ENCODE data around the gene SERINC5.
"Not testable (repeated sequence)": the region's sequence is repeated elsewhere in the genome, so short reads cannot be mapped to it uniquely, and the experiment has no call there.

Gene SERINC5

DNA sequence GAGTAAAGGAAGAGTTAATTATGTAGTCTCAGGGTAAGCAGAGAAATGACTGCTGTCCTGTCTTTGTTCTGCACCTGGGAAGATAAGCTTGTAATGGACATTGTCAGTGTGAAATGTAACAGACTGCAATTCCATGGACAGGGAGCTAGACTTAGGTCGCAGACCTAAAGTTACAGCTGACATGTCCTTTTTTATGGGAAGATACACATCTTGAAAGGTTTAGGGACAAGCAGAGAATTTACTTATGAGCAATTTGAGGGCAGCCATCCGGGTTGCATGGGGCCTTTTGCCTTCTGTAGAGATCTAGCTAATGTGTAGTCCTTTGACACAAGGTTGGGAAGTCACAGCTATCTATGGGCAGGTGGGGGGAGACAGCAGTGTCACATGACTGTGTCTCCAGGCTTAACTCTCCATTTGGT is 85.7 kb downstream of the SERINC5 start:
- DNase-seq (ENCODE audit: low spot score), result no peak

GRCh38 chr5:80168388-80169028 is 87.3 kb downstream of the SERINC5 start:
- no peak for DNase-seq (ENCODE audit: low spot score)

DNA sequence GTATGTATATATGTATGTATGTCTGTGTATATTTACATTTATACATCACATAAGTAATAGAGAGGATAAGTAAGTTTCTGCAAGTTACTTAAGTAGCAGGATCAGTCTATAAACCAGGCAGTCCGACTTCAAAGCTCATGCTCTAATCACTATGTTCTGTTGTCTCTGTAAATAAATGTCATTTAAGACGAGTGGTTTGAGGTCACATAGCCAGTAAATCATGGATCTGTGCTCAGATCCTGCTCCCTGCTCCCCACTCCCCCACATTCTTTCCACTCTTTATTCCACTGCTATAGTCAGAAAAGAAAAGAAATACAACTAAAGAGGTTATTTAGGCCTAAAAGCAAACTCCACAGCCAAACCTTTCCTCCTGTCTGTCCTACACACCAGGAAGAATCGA is 90.4 kb downstream of the SERINC5 start:
- DNase-seq (ENCODE audit: low spot score), result no peak

DNA sequence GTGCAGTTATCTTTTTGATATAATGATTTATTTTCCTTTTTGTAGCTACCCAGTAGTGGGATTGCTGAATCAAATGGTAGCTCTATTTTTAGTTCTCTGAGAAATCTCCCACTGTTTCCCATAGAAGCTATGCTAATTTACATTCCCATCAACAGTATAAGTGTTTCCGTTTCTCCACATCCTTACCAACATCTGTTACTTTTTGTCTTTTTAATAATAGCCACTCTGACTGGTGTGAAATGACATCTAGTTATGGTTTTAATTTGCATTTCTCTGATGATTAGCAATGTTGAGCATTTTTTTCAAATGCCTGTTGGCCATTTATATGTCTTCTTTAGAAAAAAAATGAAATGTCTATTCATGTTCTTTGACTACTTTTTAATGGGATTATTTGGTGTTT is 94.7 kb downstream of the SERINC5 start:
- no peak for DNase-seq (ENCODE audit: low spot score)

GRCh38 chr5:80160242-80160641 is 95.6 kb downstream of the SERINC5 start:
- DNase-seq (ENCODE audit: low spot score), result no peak

- DNase-seq (ENCODE audit: low spot score), result no peak
Measured at GRCh38 chr5:80159133-80159815, 96.6 kb downstream of the SERINC5 start.

GRCh38 chr5:80156156-80156555 is 99.7 kb downstream of the SERINC5 start:
- no peak for DNase-seq (ENCODE audit: low spot score)

DNA sequence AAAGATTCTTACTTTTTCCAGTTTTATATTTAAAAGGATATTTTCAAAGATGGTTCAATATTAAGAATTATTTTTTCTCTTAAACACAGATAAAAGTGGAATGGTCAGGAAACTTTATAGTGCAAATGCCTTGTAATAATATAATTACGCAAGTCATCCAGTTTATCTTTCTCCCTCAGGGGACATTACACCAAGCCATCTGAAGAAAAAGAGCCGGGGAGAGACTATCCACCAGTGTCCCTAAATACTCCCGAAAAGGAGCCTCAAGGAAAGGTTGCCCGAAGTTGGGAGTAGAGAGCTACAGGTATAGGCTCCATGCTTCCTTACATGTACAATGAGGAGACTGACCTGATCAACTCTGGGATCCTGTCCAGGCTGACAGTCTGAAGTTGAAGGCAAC is 101.1 kb downstream of the SERINC5 start:
- no peak for DNase-seq (ENCODE audit: low spot score)

DNA sequence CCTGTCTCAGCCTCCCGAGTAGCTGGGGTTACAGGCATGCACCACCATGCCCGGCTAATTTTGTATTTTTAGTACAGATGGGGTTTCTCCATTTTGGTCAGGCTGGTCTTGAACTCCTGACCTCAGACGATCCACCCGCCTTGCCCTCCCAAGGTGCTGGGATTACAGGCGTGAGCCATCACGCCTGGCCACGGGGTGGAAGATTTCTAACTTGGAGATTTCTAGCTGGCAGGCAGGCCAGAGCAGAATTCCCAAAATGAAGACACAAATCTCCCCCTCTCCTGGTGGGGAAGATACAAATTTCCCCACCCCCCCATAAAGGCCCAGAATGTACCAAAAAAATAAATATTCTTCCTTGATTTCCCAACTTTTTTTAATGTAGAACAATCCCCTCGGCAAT is 101.6 kb downstream of the SERINC5 start:
- DNase-seq (ENCODE audit: low spot score), result not testable (repeated sequence)

GRCh38 chr5:80153586-80154126 is 102.2 kb downstream of the SERINC5 start:
- DNase-seq (ENCODE audit: low spot score), result peak; percentile 21

DNA sequence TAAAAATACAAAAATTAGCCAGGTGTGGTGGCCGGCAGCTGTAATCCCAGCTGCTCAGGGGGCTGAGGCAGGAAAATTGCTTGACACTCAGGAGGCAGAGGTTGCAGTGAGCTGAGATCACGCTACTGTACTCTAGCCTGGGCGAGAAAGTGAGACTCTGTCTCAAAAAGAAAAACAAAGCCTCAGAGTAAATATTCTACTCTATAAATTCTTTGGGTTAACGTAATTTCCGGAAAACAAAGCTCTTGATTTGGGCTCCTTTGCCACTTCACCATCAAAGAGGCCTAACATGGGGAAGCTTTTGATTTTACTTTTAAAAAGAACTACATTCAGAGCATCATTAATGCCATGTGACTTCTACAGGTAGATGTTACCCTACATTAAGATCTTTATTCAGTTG is 103.1 kb downstream of the SERINC5 start:
- peak; percentile 30 for DNase-seq (ENCODE audit: low spot score)

DNA sequence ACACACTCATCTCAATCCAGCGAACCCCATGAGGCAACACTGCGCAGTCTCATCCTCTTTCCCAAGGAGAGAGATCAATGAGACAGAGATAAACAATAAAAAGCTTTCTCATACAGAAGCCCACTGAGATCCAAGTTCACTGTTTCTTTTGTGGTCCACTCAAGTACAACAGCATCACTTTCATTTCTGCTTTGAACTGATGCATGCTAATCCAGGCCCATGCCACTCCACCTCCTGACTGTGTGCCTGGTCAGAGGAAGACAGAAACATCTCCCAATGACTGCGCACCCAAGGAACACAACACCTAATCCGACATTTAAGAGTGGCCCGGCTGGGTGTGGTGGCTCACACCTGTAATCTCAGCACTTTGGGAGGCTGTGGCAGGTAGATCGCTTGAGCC is 104.0 kb downstream of the SERINC5 start:
- DNase-seq (ENCODE audit: low spot score), result no peak

DNA sequence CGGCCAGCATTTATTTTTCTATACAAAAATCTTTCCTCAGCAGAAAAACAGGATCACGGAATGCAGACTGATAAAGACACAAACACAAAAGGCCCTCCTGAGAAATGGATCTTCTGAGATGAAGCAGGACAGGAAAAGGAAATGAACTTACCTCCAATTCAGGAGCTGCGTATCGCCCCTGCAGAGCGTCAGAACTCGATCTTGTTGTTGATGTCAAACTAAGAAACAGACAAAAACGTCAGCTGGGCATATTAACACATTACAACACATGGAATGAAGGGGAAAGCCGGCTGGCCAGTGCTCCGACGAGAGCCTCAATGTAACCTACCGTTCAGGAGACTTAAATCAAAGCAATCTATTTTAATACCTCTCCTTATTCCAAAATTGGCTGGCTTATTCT is 105.1 kb downstream of the SERINC5 start:
- DNase-seq (ENCODE audit: low spot score), result no peak

GRCh38 chr5:80149161-80149609 is 106.7 kb downstream of the SERINC5 start:
- no peak for DNase-seq (ENCODE audit: low spot score)

DNA sequence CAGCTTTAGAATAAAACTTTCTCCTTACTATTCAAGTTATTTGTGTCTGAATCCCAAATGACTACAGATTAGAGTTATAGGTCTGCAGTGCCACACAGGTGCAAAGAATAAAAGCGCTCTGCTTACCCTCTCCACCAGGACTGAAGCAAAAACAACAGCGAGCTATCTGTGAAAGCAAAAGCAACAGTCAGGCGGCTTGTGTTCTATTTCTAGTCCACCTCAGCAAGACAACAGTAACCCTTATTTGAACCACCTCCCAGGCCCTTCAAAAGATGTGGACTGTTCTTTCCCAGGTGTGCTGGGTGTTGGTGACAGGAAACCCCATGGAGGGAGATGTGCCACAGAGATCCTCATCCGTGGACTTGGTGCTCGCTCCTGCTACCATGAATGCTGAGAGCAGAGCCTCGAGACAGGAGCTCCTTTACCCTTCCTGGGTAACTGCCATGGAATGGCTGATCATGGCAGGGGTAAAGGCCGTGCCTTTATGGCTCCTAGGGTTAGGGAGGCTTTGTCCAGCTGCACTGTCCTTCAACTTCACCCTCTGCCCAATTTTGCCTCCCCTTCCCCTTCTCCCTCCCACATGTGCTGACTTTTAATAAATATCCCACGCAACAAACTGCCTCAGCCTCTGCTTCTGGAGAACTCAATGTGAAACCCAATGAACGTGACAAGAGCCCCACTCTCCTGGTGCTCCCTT is 108.6 kb downstream of the SERINC5 start:
- no peak for DNase-seq (ENCODE audit: low spot score)

GRCh38 chr5:80146046-80146445 is 109.8 kb downstream of the SERINC5 start:
- DNase-seq (ENCODE audit: low spot score), result no peak

GRCh38 chr5:80143491-80143890 is 112.4 kb downstream of the SERINC5 start:
- DNase-seq (ENCODE audit: low spot score), result no peak

GRCh38 chr5:80142996-80143395 is 112.9 kb downstream of the SERINC5 start:
- no peak for DNase-seq (ENCODE audit: low spot score)

DNA sequence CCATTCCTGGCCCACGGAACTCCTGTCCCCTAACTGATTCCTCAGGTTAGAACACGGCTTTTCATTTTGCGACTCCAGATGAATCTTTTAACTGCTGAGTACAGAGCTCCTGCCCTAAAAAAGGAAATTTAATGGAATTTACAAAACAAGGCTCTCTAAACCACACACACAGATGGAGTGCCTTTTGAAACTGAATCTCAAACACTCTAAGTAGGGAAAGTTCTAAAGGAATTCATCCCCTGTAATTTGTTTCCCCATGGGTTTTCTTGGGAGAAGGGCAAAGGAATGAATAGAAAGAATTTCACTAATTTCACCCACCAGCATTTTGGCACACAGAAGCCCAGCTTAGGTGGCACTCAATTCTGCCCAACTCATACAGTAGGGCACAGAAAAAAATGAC is 114.2 kb downstream of the SERINC5 start:
- no peak for DNase-seq (ENCODE audit: low spot score)

DNA sequence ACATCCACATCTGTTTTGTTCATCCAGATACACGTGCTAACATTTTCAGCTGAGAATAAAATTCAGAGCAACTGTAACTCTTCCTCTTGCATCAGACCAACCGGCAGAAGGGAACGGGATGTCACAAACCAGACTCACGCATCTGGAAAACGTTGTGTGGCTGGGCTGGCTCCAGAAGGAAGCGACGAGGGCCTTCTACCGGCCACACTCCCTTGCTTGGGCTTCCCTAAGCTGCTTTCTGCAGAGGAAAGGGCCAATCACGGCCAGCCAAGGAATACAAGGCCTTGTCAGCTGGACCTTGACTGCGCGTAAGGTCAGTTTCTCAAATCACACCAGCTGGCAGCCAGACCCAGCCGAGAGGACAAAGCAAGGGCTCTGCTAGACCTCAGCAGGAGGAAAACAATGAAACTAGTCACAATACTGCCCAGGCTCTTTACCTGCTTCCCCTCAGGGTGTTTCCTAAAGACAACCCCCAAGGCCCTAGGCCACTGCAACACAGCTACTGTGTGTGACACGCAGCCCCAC is 114.6 kb downstream of the SERINC5 start:
- no peak for DNase-seq (ENCODE audit: low spot score)

- no peak for DNase-seq (ENCODE audit: low spot score)
Measured at GRCh38 chr5:80140496-80140895, 115.4 kb downstream of the SERINC5 start.

DNA sequence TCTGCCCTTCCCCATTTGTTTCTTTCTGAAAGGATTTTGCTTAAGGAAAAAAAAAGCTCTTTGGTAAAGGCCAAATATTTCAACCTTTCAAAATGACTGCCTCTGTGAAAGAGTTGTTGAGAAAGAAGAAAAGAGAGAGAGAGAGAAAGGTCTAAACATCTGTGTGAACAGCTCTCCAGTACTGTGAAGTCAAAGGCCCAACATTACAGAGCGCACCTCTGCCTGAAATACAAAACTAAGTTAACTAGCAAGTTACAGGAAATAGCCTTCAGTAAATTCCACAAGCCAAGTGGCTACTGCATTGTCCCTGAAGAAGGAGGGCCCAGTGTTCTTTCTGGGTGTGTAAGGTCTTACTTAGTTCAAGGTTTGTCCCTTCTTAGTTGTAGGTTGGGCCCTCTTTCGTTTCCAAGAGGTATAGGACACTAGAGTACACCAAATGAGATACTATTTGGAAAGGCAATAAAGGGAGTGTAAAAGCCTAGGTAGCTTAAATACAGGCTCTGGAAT is 116.3 kb downstream of the SERINC5 start:
- DNase-seq (ENCODE audit: low spot score), result no peak

- DNase-seq (ENCODE audit: low spot score), result no peak
Measured at GRCh38 chr5:80138486-80138885, 117.4 kb downstream of the SERINC5 start.
